GM19467 (cell line): ENCODE results near the gene RGS6.

Experiments used
- ATAC-seq: cut with Tn5 transposase; IDR thresholded peaks from one replicate; pipeline ENCODE4 v1.9.1; 2021; ENCODE audit warnings: mild to moderate bottlenecking, moderate library complexity; ENCODE audit not compliant: unreplicated experiment

The RGS6 gene

DNA sequence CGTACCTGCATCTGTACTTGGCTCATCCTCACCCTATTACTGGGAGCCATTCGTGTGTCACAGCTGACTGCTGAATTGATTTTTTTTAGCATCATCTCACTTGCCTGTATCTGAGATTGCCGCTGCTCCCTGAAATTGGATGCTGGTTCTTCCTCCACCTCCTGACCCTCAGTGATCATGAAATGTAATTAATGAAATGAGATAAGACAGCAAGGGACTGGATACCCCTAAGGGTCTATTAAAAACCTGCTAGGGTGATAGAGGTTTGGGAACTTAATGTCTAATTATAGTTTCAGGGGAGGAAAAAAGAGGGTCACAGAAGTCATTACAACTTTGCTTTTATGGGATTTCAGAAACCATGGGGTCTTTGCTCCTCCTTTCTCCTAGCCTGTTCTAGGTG is 551.1 kb downstream of the RGS6 start:
- ATAC-seq, result no peak

GRCh38 chr14:72485695-72486094 is 553.5 kb downstream of the RGS6 start:
- ATAC-seq, result no peak

GRCh38 chr14:72488514-72488913 is 556.3 kb downstream of the RGS6 start:
- ATAC-seq, result no peak

- ATAC-seq, result no peak
Measured at GRCh38 chr14:72492196-72492595, 560.0 kb downstream of the RGS6 start.

GRCh38 chr14:72495668-72496067 is 563.4 kb downstream of the RGS6 start:
- no peak for ATAC-seq

GRCh38 chr14:72498646-72499045 is 566.4 kb downstream of the RGS6 start:
- no peak for ATAC-seq

- no peak for ATAC-seq
Measured at GRCh38 chr14:72499746-72500145, 567.5 kb downstream of the RGS6 start.

DNA sequence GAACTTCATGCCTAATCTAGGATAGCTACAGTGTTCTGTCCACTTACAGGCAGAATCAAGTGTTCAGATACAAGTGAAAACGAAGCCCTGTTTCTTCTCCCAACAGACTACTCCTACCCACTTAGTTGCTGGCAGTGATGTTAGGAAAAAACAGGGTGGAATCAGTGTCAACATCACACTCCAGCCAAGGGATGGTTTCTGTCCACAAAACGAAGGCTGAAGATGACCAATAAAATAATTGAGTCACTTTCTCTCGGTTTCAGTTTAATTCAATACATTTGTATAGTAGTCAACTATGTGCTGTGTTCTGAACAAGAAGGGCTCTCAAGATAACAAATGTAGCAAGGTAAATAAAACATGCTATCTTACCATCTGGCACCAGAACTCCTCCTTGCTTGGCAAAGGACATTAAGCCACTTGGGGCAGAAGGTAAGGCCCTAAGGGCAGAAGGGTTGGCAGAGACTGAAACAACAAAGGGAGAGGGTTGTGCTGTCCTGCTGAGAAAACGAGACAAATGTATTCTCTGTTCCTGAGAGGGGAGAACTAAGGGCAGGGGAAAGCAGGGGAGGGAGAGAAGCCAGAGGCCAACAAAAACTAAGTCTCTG is 568.1 kb downstream of the RGS6 start:
- no peak for ATAC-seq

- no peak for ATAC-seq
Measured at GRCh38 chr14:72501439-72501838, 569.2 kb downstream of the RGS6 start.

GRCh38 chr14:72503271-72503670 is 571.0 kb downstream of the RGS6 start:
- ATAC-seq, result no peak

GRCh38 chr14:72503696-72504368 is 571.6 kb downstream of the RGS6 start:
- ATAC-seq, result no peak

DNA sequence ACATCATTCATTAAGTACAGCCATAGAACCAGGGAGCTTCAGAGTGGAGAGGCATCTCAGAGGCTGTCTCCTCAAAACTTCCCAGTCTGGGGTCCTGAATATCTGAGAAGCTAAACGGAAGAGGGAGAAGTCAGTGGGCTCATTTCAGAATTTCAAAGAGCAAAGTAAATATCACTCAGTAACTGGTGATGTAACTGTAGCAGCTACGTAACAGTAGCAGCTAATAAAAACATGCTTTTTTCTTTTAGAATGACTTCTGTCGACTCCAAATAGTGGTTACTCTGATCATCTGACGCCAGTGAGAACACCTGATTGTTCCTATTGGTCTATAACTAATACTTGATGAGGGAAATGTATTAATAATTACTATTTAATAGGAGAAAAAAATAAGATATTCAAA is 578.3 kb downstream of the RGS6 start:
- no peak for ATAC-seq

GRCh38 chr14:72512281-72512680 is 580.1 kb downstream of the RGS6 start:
- ATAC-seq, result no peak

DNA sequence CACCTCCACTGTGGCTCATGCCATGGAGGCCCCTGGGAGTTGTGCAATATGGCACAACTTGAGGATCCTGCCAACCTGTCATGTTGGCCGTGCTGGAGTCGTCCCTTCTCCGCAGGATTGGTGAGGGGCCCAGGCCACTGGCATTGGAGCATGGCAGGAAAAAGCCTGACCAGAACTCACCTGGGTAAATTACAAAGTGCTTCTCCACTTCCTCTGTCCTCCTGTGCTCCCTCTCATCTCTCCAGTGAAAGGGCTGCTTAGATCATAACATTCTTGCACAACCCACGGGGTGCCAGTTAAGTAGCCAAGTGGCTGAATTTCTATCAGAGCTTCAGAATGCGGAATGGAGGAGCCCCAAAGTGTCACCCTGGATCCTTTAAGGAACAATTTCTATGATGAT is 580.7 kb downstream of the RGS6 start:
- ATAC-seq, result no peak

DNA sequence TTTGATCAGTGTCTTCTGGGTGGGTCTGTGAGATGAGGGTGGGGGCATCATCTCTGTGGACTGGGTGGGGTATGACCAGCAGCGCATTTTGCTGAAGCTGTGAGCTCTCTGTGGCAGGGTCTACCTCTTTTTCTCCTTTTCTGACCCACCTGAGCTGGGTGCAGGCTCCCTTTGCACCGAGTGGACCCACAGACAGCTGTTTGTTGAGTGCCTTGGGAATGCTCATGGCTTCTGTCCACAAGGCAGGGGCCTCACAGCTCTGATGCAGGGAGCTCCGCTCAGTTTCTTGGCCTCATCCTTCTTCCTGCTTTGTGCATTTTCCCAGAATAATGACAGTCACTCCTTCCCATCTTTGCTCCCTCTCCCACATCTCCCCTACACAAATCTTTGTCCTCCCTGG is 581.1 kb downstream of the RGS6 start:
- ATAC-seq, result no peak

- ATAC-seq, result no peak
Measured at GRCh38 chr14:72513965-72514659, 581.9 kb downstream of the RGS6 start.

DNA sequence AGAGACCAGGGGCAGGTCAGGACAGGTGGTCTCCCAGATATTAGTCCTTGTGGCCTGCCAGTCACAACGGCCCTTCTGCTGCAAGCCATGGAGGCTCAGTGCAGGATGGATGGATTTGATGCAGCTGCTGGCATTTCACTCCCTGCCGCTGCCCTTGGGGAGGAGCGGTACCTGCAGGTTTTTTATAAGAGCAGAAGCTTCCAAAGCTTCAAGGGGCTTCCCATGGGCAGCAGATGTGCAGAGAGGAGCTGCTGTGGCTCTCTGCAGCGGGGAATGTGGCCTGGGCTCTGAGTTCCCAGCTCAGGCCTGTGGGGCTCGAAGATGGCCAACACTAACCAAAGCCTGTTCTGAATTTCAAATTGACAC is 582.4 kb downstream of the RGS6 start:
- ATAC-seq, result no peak

GRCh38 chr14:72515779-72516770 is 583.8 kb downstream of the RGS6 start:
- no peak for ATAC-seq

DNA sequence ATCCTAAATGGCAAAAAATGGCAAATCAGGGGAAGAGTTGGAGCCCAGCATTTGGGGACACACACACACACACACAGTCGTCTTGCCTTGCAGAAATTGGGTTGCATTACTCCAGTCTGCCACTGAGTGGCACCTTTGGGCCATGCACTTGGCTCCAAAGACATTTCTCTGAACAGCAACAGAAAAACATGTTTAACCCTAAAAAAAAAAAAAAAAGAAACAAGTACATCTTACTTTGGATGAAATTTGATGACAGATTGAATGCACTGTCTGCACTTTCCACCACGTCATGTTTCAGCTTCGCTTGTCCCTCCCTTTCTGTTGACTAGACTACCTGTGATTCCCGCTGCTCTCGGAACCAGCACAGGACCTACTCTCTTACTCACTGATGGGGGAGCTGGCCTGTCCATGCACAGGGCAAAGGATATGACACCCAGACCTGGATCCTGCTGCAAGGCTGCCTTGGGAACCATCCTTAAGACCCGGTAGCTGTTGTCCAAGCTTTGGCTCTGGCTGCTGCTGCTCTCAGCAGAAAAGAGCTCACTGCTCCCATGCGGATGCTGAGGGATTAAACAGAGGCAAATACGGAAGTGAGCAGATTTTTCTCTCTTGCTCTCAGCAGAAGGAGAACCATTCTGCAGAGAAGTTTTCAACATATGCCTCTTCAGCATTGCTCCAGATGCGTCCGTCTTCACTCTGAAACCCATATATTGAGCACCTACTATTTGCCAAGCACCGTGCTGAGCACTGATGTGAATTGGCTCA is 584.9 kb downstream of the RGS6 start:
- ATAC-seq, result no peak

GRCh38 chr14:72517736-72518135 is 585.5 kb downstream of the RGS6 start:
- no peak for ATAC-seq
